Neural crest cell (in vitro differentiated cells): Measurements from ENCODE around the gene TNFSF8. TPM values are rescaled to one million over a fixed set of nuclear protein-coding genes. Genes with fewer than 3 reads are reported as not detected.

Source experiments
- DNase-seq: peaks from one replicate; pipeline ENCODE4 v3.0.0; 2021; ENCODE audit warnings: low read depth, mixed read lengths, low spot score
- H3K27ac Mint-ChIP-seq: one replicate; pipeline ENCODE4 v1.8.0; 2021; ENCODE audit warnings: mild to moderate bottlenecking, mixed read lengths; ENCODE audit not compliant: unreplicated experiment
- H3K27me3 Mint-ChIP-seq: 2 replicates; pipeline ENCODE4 v1.8.0; 2021; ENCODE audit warnings: low read depth, mild to moderate bottlenecking, mixed read lengths
- H3K36me3 Mint-ChIP-seq: 2 replicates; pipeline ENCODE4 v1.8.0; 2021; ENCODE audit warnings: low read depth, mild to moderate bottlenecking, mixed read lengths
- H3K4me1 Mint-ChIP-seq: 2 replicates; pipeline ENCODE4 v1.8.0; 2021; ENCODE audit warnings: mixed read lengths
- H3K4me3 Mint-ChIP-seq: one replicate; pipeline ENCODE4 v1.8.0; 2021; ENCODE audit warnings: mild to moderate bottlenecking, mixed read lengths
- H3K9me3 Mint-ChIP-seq: 2 replicates; pipeline ENCODE4 v1.8.0; 2021; ENCODE audit warnings: mixed read lengths
- long read RNA-seq: library from polyadenylated mRNA; unstranded; transcript quantifications from one replicate; pipeline ENCODE4 v2.0.0, GENCODE V29; 2020
- total RNA-seq: library from RNA; stranded (reverse); gene quantifications from 2 replicates; pipeline ENCODE4 v1.2.1, GENCODE V29; 2021
- TF ChIP-seq, protein P1 (sequence below): fragments of 200-600 bp; sonication (generic); conservative IDR thresholded peaks from 2 replicates; pipeline ENCODE4 v1.5.0; 2021; ENCODE audit warnings: antibody characterized with exemption, mild to moderate bottlenecking

The TNFSF8 gene
- total RNA-seq, result not detected in 2 replicates
- long read RNA-seq, result 0 reads

- Mint-ChIP-seq H3K36me3 (no peaks in the 10 kb centered on the region), H3K9me3 (no peaks in the 10 kb centered on the region), H3K4me1 (peaks cover 11% of the 10 kb centered on the region), H3K4me3 (no peak within 1 kb of the TSS), H3K27ac (peak within 1 kb of the TSS; percentile 53), H3K27me3 (peaks cover 43% of the 10 kb centered on the region)
- TF ChIP-seq, protein P1, sequence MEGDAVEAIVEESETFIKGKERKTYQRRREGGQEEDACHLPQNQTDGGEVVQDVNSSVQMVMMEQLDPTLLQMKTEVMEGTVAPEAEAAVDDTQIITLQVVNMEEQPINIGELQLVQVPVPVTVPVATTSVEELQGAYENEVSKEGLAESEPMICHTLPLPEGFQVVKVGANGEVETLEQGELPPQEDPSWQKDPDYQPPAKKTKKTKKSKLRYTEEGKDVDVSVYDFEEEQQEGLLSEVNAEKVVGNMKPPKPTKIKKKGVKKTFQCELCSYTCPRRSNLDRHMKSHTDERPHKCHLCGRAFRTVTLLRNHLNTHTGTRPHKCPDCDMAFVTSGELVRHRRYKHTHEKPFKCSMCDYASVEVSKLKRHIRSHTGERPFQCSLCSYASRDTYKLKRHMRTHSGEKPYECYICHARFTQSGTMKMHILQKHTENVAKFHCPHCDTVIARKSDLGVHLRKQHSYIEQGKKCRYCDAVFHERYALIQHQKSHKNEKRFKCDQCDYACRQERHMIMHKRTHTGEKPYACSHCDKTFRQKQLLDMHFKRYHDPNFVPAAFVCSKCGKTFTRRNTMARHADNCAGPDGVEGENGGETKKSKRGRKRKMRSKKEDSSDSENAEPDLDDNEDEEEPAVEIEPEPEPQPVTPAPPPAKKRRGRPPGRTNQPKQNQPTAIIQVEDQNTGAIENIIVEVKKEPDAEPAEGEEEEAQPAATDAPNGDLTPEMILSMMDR, result no peak
- peak; percentile 4 for DNase-seq
Measured at GRCh38 chr9:114930056-114930812, at the start of gene TNFSF8. TNFSF8 (minus strand) TSS chr9:114930591; CDS start chr9:114930303, 288 bp downstream.

GRCh38 chr9:114973216-114973615 lies 42.8 kb upstream of the TNFSF8 start:
- no peak for DNase-seq
- no peak overlapping the region for H3K27ac Mint-ChIP-seq
- TF ChIP-seq, protein P1, result no peak
- H3K4me3 Mint-ChIP-seq, result no peak overlapping the region
- H3K4me1 Mint-ChIP-seq, result no peaks in the 10 kb centered on the region
- no peaks in the 10 kb centered on the region for H3K36me3 Mint-ChIP-seq
- H3K9me3 Mint-ChIP-seq, result no peaks in the 10 kb centered on the region
- peaks cover 4% of the 10 kb centered on the region for H3K27me3 Mint-ChIP-seq

DNA sequence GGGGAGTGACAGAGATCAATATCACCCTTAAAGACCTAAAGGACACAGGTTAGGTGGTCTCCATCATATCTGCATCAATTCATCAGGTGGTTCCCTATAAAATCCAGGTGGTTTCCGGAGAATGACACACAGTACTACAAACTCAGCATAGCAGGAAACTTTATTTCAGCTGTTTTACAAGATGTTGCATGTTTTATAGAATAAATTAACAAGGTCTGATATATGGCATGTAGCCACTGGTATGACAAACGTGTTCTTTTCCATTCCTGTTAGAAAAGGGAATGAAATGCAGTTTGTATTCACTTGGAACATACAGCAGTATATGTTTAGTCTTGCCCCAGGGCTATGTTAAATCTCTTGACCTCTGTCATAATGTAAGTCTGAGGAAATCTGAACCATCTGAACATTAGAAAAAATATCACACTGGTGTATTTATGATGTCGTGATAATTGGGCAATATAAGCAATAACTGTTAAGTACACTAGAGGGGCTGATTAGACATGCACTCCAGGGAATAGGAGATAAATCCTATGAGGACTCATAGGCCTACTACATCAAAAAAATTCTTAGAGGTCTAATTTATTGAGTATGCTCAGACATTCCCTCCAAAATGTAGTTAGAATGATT lies 42.2 kb upstream of the TNFSF8 start:
- Mint-ChIP-seq H3K36me3 (no peaks in the 10 kb centered on the region), H3K4me3 (no peak overlapping the region), H3K4me1 (no peaks in the 10 kb centered on the region), H3K27me3 (peaks cover 4% of the 10 kb centered on the region), H3K27ac (no peak overlapping the region), H3K9me3 (no peaks in the 10 kb centered on the region)
- TF ChIP-seq, protein P1, result no peak
- DNase-seq, result no peak

GRCh38 chr9:114969269-114969668 lies 38.9 kb upstream of the TNFSF8 start:
- Mint-ChIP-seq H3K27ac (no peak overlapping the region), H3K9me3 (no peaks in the 10 kb centered on the region), H3K4me1 (no peaks in the 10 kb centered on the region), H3K4me3 (no peak overlapping the region), H3K27me3 (peaks cover 4% of the 10 kb centered on the region), H3K36me3 (no peaks in the 10 kb centered on the region)
- no peak for DNase-seq
- TF ChIP-seq, protein P1, result no peak

DNA sequence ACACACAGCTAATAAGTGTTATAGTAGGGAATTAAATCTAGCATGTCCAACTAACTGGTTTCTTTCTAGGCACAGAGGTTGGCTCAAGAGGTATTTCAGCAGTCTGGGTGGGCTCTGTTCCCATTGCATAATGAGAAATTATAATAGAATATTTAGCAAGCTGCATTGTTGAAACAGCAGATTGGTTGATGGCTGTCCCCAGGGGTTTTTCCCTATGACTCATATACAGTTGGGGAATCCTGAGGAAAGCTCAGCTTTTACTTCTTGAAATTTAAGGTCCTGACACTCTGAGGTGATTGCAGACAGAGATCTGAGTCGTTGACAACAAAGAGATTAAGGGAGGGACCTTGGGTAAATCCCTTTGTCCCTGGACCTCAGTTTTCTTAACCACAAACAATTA lies 38.3 kb upstream of the TNFSF8 start:
- TF ChIP-seq, protein P1, result no peak
- peaks cover 5% of the 10 kb centered on the region for H3K27me3 Mint-ChIP-seq
- no peaks in the 10 kb centered on the region for H3K36me3 Mint-ChIP-seq
- no peak for DNase-seq
- no peak overlapping the region for H3K27ac Mint-ChIP-seq
- H3K9me3 Mint-ChIP-seq, result no peaks in the 10 kb centered on the region
- H3K4me1 Mint-ChIP-seq, result no peaks in the 10 kb centered on the region
- H3K4me3 Mint-ChIP-seq, result no peak overlapping the region
